ENCODE measurements around the gene ASTN2. TPM values are rescaled to one million over a fixed set of nuclear protein-coding genes. Genes with fewer than 3 reads are reported as not detected.

The ASTN2 gene
- total RNA-seq, 1 donor from 2014 or later = 13.6 TPM

DNA sequence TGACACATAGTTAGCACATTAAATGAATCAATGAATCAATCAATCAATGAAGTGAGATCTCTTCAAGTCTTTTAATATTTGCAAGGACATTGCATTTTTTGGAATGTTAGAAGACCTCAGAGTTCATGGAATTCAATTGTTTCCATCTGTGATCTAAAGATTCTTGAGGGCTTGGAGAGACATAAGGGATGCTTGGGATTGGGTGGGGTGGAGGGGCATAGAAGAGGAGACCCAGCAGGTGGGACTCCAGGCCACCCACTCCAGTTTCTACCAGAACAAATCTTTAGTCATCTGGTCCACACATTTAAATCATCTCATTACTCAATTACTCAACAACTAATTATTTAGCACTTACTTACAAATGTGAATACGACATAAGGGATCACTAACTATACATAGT lies 978.7 kb downstream of the ASTN2 start:
- Histone ChIP-seq H3K27ac (ENCODE audit: low read depth, low read length) (no peak overlapping the region), H3K4me1 (ENCODE audit: insufficient read depth, low read length) (no peaks in the 10 kb centered on the region), H3K27me3 (ENCODE audit: insufficient read depth, low read length) (no peaks in the 10 kb centered on the region), H3K36me3 (ENCODE audit: insufficient read depth, low read length) (no peaks in the 10 kb centered on the region), H3K79me2 (ENCODE audit: insufficient read depth, low read length) (no peaks in the 10 kb centered on the region), H3K9me3 (ENCODE audit: insufficient read depth, low read depth, low read length) (no peaks in the 10 kb centered on the region), H3K4me2 (ENCODE audit: low read length) (no peak overlapping the region), H3K9ac (ENCODE audit: low read length) (no peak overlapping the region), H2AFZ (ENCODE audit: low read depth, low read length) (no peak overlapping the region), H3K4me3 (ENCODE audit: insufficient read depth, low read depth, low read length) (no peak overlapping the region), H4K20me1 (ENCODE audit: insufficient read depth, low read length) (no peaks in the 10 kb centered on the region)
- TF ChIP-seq EZH2 (IDR thresholded peaks at IDR 0.05; ENCODE audit: insufficient read depth, low read length) = no peak
- TF ChIP-seq, protein P1, sequence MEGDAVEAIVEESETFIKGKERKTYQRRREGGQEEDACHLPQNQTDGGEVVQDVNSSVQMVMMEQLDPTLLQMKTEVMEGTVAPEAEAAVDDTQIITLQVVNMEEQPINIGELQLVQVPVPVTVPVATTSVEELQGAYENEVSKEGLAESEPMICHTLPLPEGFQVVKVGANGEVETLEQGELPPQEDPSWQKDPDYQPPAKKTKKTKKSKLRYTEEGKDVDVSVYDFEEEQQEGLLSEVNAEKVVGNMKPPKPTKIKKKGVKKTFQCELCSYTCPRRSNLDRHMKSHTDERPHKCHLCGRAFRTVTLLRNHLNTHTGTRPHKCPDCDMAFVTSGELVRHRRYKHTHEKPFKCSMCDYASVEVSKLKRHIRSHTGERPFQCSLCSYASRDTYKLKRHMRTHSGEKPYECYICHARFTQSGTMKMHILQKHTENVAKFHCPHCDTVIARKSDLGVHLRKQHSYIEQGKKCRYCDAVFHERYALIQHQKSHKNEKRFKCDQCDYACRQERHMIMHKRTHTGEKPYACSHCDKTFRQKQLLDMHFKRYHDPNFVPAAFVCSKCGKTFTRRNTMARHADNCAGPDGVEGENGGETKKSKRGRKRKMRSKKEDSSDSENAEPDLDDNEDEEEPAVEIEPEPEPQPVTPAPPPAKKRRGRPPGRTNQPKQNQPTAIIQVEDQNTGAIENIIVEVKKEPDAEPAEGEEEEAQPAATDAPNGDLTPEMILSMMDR (IDR thresholded peaks at IDR 0.05; ENCODE audit: insufficient read depth, low read depth, low read length) = no peak
- Mint-ChIP-seq H3K4me3 (ENCODE audit: unreplicated experiment) (no peak overlapping the region), H3K36me3 (ENCODE audit: low read depth, unreplicated experiment) (peaks cover 5% of the 10 kb centered on the region), H3K4me1 (ENCODE audit: low read depth, unreplicated experiment) (peaks cover 15% of the 10 kb centered on the region), H3K9me3 (ENCODE audit: unreplicated experiment) (no peaks in the 10 kb centered on the region), H3K27me3 (ENCODE audit: low read depth, unreplicated experiment) (no peaks in the 10 kb centered on the region), H3K27ac (ENCODE audit: unreplicated experiment) (no peak overlapping the region)
- no peak for FAIRE-seq
- DNase-seq (ENCODE audit: low read depth) = no peak

DNA sequence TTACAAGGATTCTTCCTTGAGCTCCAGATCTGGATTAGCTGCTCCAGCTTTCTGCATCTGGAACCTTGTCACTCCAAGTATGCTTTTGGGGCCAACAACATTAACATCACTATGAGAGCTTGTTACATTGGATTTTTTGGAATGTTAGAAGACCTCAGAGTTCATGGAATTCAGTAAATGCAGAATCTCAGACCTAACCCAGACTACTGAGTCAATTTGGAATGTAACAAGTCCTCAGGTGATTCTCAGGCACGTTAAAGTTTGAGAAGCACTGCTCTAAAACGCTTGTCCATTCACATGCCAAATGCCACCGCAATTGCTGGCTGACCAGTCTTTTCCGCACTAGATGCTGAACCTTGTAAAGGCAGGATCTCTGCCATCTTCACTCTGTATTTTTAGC lies 979.2 kb downstream of the ASTN2 start:
- no peak for TF ChIP-seq EZH2 (IDR thresholded peaks at IDR 0.05; ENCODE audit: insufficient read depth, low read length)
- TF ChIP-seq, protein P1 (IDR thresholded peaks at IDR 0.05; ENCODE audit: insufficient read depth, low read depth, low read length) = no peak
- H2AFZ ChIP-seq (ENCODE audit: low read depth, low read length) = no peak overlapping the region
- FAIRE-seq = no peak
- Mint-ChIP-seq H3K9me3 (ENCODE audit: unreplicated experiment) (no peaks in the 10 kb centered on the region), H3K36me3 (ENCODE audit: low read depth, unreplicated experiment) (peaks cover 5% of the 10 kb centered on the region), H3K27ac (ENCODE audit: unreplicated experiment) (no peak overlapping the region), H3K27me3 (ENCODE audit: low read depth, unreplicated experiment) (no peaks in the 10 kb centered on the region), H3K4me3 (ENCODE audit: unreplicated experiment) (no peak overlapping the region), H3K4me1 (ENCODE audit: low read depth, unreplicated experiment) (peaks cover 15% of the 10 kb centered on the region)
- no peaks in the 10 kb centered on the region for H3K4me1 ChIP-seq (ENCODE audit: insufficient read depth, low read length)
- no peak overlapping the region for H3K27ac ChIP-seq (ENCODE audit: low read depth, low read length)
- H3K79me2 ChIP-seq (ENCODE audit: insufficient read depth, low read length) = no peaks in the 10 kb centered on the region
- no peak overlapping the region for H3K9ac ChIP-seq (ENCODE audit: low read length)
- no peak overlapping the region for H3K4me3 ChIP-seq (ENCODE audit: insufficient read depth, low read depth, low read length)
- H3K36me3 ChIP-seq (ENCODE audit: insufficient read depth, low read length) = no peaks in the 10 kb centered on the region
- peak; percentile 27 for DNase-seq (ENCODE audit: low read depth)
- H3K27me3 ChIP-seq (ENCODE audit: insufficient read depth, low read length) = no peaks in the 10 kb centered on the region
- no peak overlapping the region for H3K4me2 ChIP-seq (ENCODE audit: low read length)
- H3K9me3 ChIP-seq (ENCODE audit: insufficient read depth, low read depth, low read length) = no peaks in the 10 kb centered on the region
- H4K20me1 ChIP-seq (ENCODE audit: insufficient read depth, low read length) = no peaks in the 10 kb centered on the region

DNA sequence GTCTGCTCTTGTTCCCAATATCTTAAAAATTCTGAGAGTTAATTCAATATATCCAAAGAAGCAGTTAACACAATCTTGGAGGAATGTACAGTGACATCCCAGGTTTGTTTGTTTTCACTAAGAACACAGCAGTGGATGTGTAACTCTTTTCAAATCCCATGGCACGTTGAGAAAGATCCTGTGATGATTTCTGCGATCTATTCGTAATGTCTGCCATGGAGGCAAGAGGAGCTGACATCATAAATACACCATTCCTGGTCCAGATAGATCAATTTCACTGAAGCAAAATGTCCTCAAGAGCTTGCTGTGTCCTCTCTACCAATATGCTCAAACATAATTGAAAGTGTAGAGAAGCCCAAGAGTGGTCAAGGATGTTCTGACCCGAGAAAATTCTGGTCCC lies 980.5 kb downstream of the ASTN2 start:
- Histone ChIP-seq H3K4me3 (ENCODE audit: insufficient read depth, low read depth, low read length) (no peak overlapping the region), H3K4me1 (ENCODE audit: insufficient read depth, low read length) (no peaks in the 10 kb centered on the region), H3K79me2 (ENCODE audit: insufficient read depth, low read length) (no peaks in the 10 kb centered on the region), H3K27me3 (ENCODE audit: insufficient read depth, low read length) (no peaks in the 10 kb centered on the region), H3K36me3 (ENCODE audit: insufficient read depth, low read length) (no peaks in the 10 kb centered on the region), H3K27ac (ENCODE audit: low read depth, low read length) (no peak overlapping the region), H4K20me1 (ENCODE audit: insufficient read depth, low read length) (no peaks in the 10 kb centered on the region), H2AFZ (ENCODE audit: low read depth, low read length) (no peak overlapping the region), H3K9ac (ENCODE audit: low read length) (no peak overlapping the region), H3K4me2 (ENCODE audit: low read length) (no peak overlapping the region), H3K9me3 (ENCODE audit: insufficient read depth, low read depth, low read length) (no peaks in the 10 kb centered on the region)
- Mint-ChIP-seq H3K4me1 (ENCODE audit: low read depth, unreplicated experiment) (peaks cover 9% of the 10 kb centered on the region), H3K9me3 (ENCODE audit: unreplicated experiment) (no peaks in the 10 kb centered on the region), H3K27ac (ENCODE audit: unreplicated experiment) (no peak overlapping the region), H3K27me3 (ENCODE audit: low read depth, unreplicated experiment) (no peaks in the 10 kb centered on the region), H3K36me3 (ENCODE audit: low read depth, unreplicated experiment) (peaks cover 2% of the 10 kb centered on the region), H3K4me3 (ENCODE audit: unreplicated experiment) (no peak overlapping the region)
- DNase-seq (ENCODE audit: low read depth) (no peak), FAIRE-seq (no peak)
- TF ChIP-seq EZH2 (IDR thresholded peaks at IDR 0.05; ENCODE audit: insufficient read depth, low read length) = no peak
- TF ChIP-seq, protein P1 (IDR thresholded peaks at IDR 0.05; ENCODE audit: insufficient read depth, low read depth, low read length) = no peak
